RWPE2 (cell line): ENCODE measurements around the gene ZP1.

Experiments
- ATAC-seq: fragments of 200-7000 bp; cut with Tn5 transposase; 3 replicates; pipeline ENCODE4 v1.9.1; 2021; ENCODE audit warnings: low read depth
- DNase-seq: peaks from one replicate; pipeline ENCODE4 v3.0.0-alpha.2; 2020; ENCODE audit warnings: low spot score
- H3K27ac ChIP-seq: fragments of 450-650 bp; 2 replicates; pipeline ENCODE4 v1.5.1; 2017; ENCODE audit warnings: mild to moderate bottlenecking; ENCODE audit not compliant: poor library complexity, severe bottlenecking
- H3K27me3 ChIP-seq: fragments of 250-450 bp; sonication (Bioruptor Pico); 2 replicates; pipeline ENCODE4 v1.5.1; 2021; ENCODE audit warnings: mild to moderate bottlenecking, moderate library complexity; ENCODE audit not compliant: insufficient read depth, poor library complexity, severe bottlenecking
- H3K36me3 ChIP-seq: fragments of 250-450 bp; sonication (Bioruptor Pico); 2 replicates; pipeline ENCODE4 v1.5.1; 2020; ENCODE audit warnings: low read depth, mild to moderate bottlenecking, moderate library complexity
- H3K4me1 ChIP-seq: fragments of 250-450 bp; sonication (Bioruptor Pico); 2 replicates; pipeline ENCODE4 v1.5.1; 2021; ENCODE audit warnings: mild to moderate bottlenecking, moderate library complexity; ENCODE audit not compliant: insufficient read depth, poor library complexity, severe bottlenecking
- H3K4me3 ChIP-seq: fragments of 250-450 bp; sonication (Bioruptor Pico); 2 replicates; pipeline ENCODE4 v1.5.1; 2021; ENCODE audit warnings: mild to moderate bottlenecking, moderate library complexity; ENCODE audit not compliant: severe bottlenecking
- H3K9me3 ChIP-seq: fragments of 250-450 bp; sonication (Bioruptor Pico); 2 replicates; pipeline ENCODE4 v1.5.1; 2021; ENCODE audit warnings: mild to moderate bottlenecking, moderate library complexity; ENCODE audit not compliant: severe bottlenecking
- TF ChIP-seq, protein P1 (sequence below): fragments of 450-650 bp; IDR thresholded peaks from one replicate; pipeline ENCODE4 v1.5.1; 2017; ENCODE audit warnings: mild to moderate bottlenecking, moderate library complexity; ENCODE audit not compliant: poor library complexity, severe bottlenecking

ZP1 gene

DNA sequence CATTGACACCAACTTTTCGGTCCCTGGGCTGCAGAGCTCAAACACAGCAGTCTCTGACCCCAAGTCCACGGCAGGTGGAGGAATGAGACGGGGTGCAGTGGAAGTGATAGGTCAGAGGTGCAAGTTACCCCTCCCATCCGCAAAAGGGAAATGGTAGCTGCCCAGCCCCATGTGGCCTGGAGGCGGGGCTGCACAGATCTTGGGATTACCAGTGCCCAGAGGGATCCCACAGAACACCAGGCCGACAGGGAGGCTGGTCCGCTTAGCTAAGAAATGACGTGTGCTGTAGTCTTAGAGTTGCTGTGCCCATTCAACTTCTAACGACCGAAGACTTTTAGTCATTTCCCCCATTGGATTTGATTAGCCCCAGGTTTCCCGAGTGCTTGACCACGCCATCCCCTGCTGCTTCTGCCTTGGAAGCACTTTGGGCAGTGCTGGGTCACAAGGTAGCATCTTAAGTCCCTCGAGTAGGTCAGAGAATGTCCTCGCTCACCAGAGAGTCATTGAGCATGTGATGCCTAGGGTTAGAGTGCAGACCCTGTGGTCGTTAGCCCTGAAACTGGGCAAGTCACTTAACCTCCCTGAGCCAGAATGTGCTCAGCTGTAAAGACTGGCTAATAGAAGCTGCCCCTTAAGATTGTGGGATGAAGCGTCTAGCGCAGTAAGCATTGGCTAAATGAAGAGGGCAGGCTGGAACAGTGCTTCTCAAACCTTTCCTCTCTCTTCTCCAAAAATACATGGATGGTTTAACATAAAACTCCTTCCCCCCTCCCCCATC, 15.8 kb upstream of the ZP1 start:
- DNase-seq: no peak
- TF ChIP-seq, protein P1, sequence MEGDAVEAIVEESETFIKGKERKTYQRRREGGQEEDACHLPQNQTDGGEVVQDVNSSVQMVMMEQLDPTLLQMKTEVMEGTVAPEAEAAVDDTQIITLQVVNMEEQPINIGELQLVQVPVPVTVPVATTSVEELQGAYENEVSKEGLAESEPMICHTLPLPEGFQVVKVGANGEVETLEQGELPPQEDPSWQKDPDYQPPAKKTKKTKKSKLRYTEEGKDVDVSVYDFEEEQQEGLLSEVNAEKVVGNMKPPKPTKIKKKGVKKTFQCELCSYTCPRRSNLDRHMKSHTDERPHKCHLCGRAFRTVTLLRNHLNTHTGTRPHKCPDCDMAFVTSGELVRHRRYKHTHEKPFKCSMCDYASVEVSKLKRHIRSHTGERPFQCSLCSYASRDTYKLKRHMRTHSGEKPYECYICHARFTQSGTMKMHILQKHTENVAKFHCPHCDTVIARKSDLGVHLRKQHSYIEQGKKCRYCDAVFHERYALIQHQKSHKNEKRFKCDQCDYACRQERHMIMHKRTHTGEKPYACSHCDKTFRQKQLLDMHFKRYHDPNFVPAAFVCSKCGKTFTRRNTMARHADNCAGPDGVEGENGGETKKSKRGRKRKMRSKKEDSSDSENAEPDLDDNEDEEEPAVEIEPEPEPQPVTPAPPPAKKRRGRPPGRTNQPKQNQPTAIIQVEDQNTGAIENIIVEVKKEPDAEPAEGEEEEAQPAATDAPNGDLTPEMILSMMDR: no peak
- no peaks in the 10 kb centered on the region for H3K27me3 ChIP-seq
- H3K27ac ChIP-seq: no peak overlapping the region
- no peak for ATAC-seq
- H3K9me3 ChIP-seq: no peaks in the 10 kb centered on the region
- H3K36me3 ChIP-seq: peaks cover 11% of the 10 kb centered on the region; the same call in 1 of the 2 replicates
- no peak overlapping the region for H3K4me3 ChIP-seq
- H3K4me1 ChIP-seq: no peaks in the 10 kb centered on the region

DNA sequence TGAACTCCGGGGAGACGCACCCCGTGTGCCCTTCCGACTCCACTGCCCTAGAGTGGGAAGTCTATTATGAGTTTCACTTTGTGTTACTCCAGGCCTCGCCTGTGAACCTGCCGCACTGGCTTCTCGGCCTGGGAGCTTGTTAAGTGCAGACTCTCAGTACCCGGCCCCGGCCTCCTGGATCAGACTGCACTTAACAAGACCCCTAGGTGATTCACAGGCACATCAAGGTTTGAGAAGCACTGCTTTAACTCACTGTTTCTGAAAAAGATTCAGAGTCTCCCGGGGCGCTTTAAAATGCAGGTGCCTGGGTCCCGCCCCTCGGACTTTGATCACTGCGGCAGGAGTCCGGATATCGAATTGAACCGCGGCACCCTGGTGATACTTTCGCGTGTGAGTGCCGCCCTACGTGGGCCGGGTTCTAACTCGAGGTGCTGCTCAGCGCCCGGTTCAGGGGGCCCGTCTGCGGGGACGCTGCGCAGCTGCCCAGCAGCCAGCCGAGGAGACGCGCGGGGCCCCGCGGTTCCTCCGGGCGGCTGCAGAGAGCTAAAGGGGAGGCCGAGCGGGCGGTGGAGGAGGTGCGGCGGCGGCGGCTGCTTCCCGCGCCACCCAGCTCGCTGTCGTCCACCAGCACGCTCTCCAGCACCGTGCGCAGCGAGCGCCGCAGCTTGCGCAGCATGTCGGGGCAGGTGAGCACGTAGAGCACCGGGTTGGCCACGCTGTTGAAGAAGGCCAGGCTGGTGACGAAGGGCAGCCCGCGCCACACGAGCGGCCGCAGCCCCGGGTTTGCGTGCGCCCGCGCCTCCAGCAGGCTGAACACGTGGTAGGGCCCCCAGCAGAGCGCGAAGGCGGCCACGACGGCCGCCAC, 15.0 kb upstream of the ZP1 start:
- H3K9me3 ChIP-seq: no peaks in the 10 kb centered on the region
- H3K4me3 ChIP-seq: no peak overlapping the region
- DNase-seq (no peak), ATAC-seq (no peak)
- H3K4me1 ChIP-seq: no peaks in the 10 kb centered on the region
- H3K36me3 ChIP-seq: peaks cover 8% of the 10 kb centered on the region; the same call in 1 of the 2 replicates
- TF ChIP-seq, protein P1: no peak
- H3K27me3 ChIP-seq: no peaks in the 10 kb centered on the region
- H3K27ac ChIP-seq: no peak overlapping the region

DNA sequence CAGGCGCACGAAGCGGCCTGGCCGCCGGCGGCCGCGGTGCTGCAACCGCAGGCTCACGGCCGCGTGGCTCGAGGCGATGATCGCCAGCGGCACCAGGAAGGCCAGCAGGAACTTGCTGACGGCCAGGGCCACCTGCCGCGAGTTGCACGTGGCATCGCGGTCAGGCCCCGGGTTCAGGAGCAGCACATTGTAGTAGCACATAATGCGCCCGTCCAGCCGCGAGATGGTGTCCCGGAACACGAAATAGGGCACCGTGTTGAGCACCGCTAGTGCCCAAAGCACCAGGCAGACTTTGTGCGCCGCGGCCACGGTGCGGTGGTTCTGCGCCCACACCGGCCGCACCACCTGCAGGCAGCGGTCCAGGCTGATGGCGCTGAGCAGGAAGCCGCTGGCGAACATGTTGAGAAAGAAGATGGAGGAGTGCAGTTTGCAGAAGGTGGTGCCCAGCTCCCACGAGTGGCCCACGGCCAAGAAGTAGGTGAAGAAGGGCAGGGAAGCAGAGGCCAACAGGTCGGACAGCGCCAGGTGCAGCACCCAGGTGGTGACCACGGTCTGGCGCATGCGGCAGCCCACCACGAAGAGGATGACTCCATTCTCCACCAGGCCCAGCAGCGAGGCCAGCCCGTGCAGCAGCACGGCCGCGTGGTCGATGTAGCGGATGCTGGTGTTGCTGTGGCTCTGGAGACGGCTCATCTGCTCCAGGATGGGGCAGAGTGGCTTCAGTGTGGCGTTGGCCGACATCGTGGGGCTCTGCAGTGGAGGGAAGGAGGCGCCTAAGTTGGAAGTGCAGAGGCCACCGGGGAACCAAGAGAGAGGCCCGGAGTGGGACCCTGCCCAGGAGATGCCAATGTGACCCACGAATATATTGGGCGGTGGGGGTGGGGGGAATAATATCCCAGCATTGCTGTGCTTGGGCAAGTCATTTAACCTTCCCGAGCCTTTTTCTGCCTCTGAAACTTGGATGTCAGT, 14.1 kb upstream of the ZP1 start:
- ATAC-seq (no peak), DNase-seq (no peak)
- Histone ChIP-seq H3K4me3 (no peak overlapping the region), H3K36me3 (peaks cover 7% of the 10 kb centered on the region; the same call in 1 of the 2 replicates), H3K27me3 (no peaks in the 10 kb centered on the region), H3K4me1 (no peaks in the 10 kb centered on the region), H3K9me3 (no peaks in the 10 kb centered on the region), H3K27ac (no peak overlapping the region)
- TF ChIP-seq, protein P1: no peak

DNA sequence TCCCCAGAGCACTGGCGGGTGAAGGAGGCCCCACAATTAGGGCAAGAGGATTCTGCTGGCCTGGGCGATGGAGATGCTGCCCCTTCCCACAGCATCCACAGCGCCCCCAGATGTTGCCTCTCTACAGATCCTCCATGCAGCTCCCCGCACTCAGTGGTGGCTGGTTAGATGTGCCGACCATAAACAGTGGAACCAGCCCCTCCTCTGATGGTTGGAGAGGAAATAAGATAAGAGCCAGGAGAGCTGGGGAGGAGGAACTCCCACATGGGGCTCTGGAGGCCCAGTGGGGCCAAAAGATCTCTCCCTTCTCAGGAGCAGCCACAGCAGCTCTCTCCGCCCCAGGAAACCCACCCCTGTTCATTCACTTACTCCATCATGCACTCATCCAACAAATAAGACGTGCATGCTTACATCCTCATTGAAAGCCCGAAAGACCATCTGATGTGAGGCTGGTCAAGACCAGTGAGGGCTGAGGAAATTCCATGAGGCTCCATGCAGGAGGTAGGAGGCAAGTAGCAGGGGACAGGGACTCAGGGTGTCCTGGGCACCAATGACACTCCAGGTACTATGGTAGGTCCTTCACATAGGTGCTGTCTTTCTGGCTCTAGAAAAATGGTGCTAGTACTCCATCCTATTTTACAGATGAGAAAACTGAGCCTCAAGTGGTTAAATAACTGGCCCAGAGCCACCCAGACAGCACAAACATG, 13.0 kb upstream of the ZP1 start:
- ATAC-seq (no peak), DNase-seq (no peak)
- Histone ChIP-seq H3K9me3 (no peaks in the 10 kb centered on the region), H3K27me3 (no peaks in the 10 kb centered on the region), H3K4me1 (no peaks in the 10 kb centered on the region), H3K4me3 (no peak overlapping the region), H3K36me3 (peaks cover 7% of the 10 kb centered on the region; the same call in 1 of the 2 replicates), H3K27ac (no peak overlapping the region)
- TF ChIP-seq, protein P1: no peak
